Fibroblast of mammary gland (primary cell): Measurements from ENCODE around the gene DCST1.

Source experiments
- DNase-seq: peaks from one replicate; pipeline ENCODE4 v3.0.0-alpha.2; 2010; ENCODE audit warnings: low read depth
- H3K4me3 ChIP-seq: 2 replicates; pipeline ENCODE4 v1.5.1; 2011; ENCODE audit warnings: low read depth, mild to moderate bottlenecking, low read length, moderate library complexity; ENCODE audit not compliant: control insufficient read depth
- TF ChIP-seq, protein P1 (sequence below): conservative IDR thresholded peaks from 2 replicates; pipeline ENCODE4 v1.5.1; 2011; ENCODE audit warnings: low read depth, low read length, inconsistent platforms; ENCODE audit not compliant: control insufficient read depth, insufficient read depth

The DCST1 gene

GRCh38 chr1:155034318-155035208, 939 bp downstream of the DCST1 start:
- DNase-seq: no peak
- TF ChIP-seq, protein P1, sequence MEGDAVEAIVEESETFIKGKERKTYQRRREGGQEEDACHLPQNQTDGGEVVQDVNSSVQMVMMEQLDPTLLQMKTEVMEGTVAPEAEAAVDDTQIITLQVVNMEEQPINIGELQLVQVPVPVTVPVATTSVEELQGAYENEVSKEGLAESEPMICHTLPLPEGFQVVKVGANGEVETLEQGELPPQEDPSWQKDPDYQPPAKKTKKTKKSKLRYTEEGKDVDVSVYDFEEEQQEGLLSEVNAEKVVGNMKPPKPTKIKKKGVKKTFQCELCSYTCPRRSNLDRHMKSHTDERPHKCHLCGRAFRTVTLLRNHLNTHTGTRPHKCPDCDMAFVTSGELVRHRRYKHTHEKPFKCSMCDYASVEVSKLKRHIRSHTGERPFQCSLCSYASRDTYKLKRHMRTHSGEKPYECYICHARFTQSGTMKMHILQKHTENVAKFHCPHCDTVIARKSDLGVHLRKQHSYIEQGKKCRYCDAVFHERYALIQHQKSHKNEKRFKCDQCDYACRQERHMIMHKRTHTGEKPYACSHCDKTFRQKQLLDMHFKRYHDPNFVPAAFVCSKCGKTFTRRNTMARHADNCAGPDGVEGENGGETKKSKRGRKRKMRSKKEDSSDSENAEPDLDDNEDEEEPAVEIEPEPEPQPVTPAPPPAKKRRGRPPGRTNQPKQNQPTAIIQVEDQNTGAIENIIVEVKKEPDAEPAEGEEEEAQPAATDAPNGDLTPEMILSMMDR: no peak
- no peak overlapping the region for H3K4me3 ChIP-seq

DNA sequence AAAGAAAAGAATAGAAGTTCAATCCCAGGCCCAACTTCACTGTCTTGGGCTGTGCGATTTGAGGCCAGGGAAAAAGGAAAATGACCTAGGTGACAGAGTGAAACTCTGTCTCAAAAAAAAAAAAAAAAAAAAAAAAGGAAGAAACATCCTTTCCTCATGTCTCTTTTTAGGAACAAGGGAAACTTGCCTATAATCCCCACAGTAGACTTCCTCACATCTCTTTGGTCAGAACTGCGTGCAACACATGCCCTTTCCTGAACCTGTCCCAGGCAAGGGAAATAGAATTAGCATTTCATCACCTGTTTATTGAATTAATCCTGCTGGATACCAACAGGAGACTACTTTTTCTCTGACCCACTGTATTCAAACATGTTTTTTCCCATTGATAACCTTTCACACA, 2.3 kb downstream of the DCST1 start:
- TF ChIP-seq, protein P1: no peak
- no peak for DNase-seq
- H3K4me3 ChIP-seq: no peak overlapping the region

DNA sequence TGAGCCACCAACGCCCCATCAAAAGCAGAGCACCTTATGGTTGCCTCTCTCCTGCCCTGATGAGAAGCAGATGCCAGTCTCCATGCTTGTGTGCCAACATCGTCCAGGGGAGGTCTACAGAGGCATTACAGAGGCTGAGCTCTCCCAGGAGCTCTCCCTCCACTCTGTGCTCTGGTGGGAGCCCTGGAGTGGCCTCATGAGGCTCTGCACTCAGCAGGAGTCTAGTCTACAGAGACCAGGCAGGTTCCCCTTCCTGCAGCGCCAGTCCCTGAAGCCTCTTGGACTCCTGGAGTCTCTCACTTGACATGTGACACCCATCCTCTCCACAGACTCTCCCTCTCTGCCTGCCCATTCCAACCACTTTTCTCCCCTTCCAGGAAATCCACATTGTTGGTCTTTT, 3.4 kb downstream of the DCST1 start:
- H3K4me3 ChIP-seq: no peak overlapping the region
- TF ChIP-seq, protein P1: no peak
- no peak for DNase-seq

DNA sequence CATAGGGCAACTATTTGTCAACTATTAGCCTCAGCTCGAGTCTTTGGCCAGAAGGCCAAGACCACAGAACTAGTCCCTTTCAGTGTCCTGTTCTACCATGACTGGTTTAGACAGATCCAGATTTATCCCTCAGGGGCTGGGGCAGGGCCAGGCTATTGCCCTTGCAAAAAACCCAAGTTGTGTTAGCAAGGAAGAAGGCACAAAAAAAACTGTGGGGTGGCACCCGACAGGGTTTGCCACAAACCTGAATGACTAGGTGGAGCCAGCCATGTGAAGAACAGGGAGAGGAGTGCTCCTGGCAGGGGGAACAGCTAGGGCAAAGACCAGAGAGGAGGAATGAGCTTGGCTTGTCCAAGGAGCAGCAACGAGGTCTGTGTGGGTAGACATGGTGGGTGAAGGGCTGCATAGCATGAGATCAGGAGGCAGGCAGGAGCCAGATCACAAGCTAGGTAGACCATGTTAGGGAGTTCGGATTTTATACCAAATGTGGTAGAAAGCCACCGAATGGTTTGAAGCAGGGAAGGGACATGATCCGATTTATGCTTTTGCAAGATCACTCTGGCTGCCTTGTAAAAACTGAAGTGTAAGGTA, 4.3 kb downstream of the DCST1 start:
- H3K4me3 ChIP-seq: no peak overlapping the region
- TF ChIP-seq, protein P1: no peak
- no peak for DNase-seq

GRCh38 chr1:155038602-155039307, 5.1 kb downstream of the DCST1 start:
- no peak overlapping the region for H3K4me3 ChIP-seq
- TF ChIP-seq, protein P1: no peak
- DNase-seq: peak; percentile 56

GRCh38 chr1:155039308-155039669, 5.7 kb downstream of the DCST1 start:
- TF ChIP-seq, protein P1: no peak
- H3K4me3 ChIP-seq: no peak overlapping the region
- DNase-seq: no peak
